Posterior cingulate gyrus (tissue), 11 donors: ENCODE data around the gene NIPA2.

Source experiments
- DNase-seq, 10 donors: peaks; one replicate each; pipeline versions ENCODE4 v3.0.0 to v3.0.0-alpha.2; 2020 to 2021; ENCODE audit warnings: mixed read lengths in 3 of 10
- intact Hi-C: fragments of 100-400 bp; cut with DNase I; formaldehyde crosslinking; loops from one replicate; pipeline ENCODE4 v1.15.1; 2023

NIPA2 gene

GRCh38 chr15:22873841-22874240, 35.4 kb downstream of the NIPA2 start:
- peak in 2 of 10 donors; percentile 43 to 61 for DNase-seq
- intact Hi-C loops, result loop anchor here (10.0 kb wide), 1 partner anchor 51 kb away; no protein-coding TSS in a partner anchor

- intact Hi-C loops, result loop anchor here (10.0 kb wide), 1 partner anchor 51 kb away; no protein-coding TSS in a partner anchor
- peak in 1 of 10 donors; percentile 55 for DNase-seq
These were observed 35.8 kb downstream of the NIPA2 start for GRCh38 chr15:22874256-22874655.

DNA sequence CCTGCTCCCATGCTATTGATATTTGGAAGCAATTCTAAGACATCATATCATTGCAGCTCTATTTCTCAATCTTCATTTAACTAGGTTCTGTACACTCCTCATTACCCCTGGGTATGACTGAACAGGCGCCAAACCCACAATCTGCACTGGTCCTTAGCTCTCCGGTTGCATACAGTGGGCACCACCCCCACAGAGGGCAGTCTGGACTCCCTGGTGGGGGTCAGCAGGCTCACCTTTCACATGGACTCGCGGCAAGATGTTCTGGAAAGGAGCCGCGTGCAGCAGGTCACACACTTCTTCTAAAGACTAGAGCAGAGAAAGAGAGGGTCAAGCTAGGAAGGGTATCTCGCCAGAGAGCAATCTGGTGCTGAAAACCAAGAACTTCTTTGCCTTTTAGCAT, 36.5 kb downstream of the NIPA2 start:
- peak in 1 of 10 donors; percentile 43 for DNase-seq
- intact Hi-C loops, result loop anchor here (10.0 kb wide), 1 partner anchor 50 kb away; no protein-coding TSS in a partner anchor

DNA sequence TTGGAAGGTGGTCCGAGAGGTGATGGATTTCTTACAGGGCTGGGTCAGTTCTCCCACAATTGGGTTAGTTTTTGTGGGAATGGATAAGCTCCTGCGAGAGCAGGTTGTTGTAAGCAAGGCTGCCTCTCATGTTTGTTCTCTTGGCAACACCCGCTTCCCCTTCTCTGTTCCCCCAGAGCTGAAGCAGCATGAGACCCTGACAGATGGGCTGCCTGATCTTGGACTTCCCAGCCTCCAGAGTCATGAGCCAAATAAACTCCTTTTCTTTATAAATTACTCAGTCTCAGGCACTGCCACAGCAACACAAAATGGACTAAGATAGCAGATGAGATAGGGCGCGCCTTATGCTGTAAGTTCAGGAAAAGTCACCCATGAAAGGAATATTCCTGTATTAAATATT, 38.7 kb downstream of the NIPA2 start:
- DNase-seq, result no peak
- intact Hi-C loops, result loop anchor here (10.0 kb wide), 1 partner anchor 48 kb away; no protein-coding TSS in a partner anchor

DNA sequence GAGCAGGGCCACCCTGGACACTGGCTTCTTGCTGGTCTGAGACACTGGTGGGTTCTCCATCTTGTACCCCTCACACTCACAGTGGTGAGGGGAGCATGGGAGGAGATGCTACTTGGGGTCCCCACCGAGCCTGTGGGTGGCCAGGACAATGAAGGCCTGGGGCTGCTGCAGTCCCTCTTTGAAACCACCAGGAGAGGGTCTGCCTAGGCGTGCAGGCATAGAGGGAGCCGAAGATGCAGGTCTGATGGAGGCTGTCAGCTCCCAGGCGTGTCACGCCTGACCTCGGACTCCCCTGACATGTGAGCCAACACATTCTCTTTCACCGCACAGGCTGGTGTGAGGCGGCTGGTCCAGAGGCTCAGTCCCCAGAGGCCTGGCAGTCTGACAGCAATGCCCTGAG, 39.1 kb downstream of the NIPA2 start:
- peak in 2 of 10 donors; percentile 35 to 56 for DNase-seq
- intact Hi-C loops, result loop anchor here (10.0 kb wide), 1 partner anchor 47 kb away; no protein-coding TSS in a partner anchor

- intact Hi-C loops, result loop anchor here (10.0 kb wide), 1 partner anchor 47 kb away; no protein-coding TSS in a partner anchor
- DNase-seq, result peak in 2 of 10 donors; percentile 71 to 84
These were observed 39.6 kb downstream of the NIPA2 start for GRCh38 chr15:22878103-22878502.

GRCh38 chr15:22880068-22880980, 41.9 kb downstream of the NIPA2 start:
- DNase-seq, result peak in 2 of 10 donors; percentile 62 to 64
- intact Hi-C loops, result no loop called here

DNA sequence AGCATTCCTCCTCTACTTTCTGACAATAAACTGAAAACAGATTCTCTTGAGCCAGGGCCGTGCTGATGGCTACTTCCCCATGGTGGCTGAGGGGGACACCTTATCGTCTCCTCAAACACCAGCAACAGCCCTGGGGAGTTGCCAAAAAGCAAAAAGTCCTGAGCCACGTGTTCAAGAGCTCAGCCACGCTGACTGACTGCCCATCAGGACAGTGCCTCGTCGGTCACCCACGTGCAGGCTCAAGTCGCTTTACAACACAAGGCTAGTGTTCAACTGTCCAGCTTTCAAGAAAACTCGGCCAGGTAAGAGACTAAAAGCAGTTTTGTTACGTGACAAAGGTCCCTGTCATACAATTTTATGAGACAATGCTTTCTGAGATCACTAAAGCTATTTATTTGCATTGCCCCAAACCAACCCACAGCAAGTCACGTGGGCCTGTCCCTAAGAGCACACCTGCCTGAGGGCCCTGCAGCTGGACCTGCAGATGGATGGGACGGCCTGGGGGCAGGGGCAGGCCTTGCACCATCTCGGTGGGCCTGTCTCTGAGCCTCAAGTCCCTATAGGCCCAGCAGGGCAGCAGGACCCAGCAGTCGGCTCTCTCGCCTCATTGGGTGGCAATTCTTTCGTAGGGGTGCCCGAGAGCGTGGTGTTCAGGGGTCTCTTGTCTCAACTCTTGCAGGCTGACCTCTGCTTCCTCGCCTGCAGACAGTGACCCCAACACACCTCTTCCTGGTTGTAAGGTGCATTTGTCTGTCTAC, 42.7 kb downstream of the NIPA2 start:
- DNase-seq, result peak in 3 of 10 donors; percentile 32 to 67 (median 39)
- intact Hi-C loops, result no loop called here

DNA sequence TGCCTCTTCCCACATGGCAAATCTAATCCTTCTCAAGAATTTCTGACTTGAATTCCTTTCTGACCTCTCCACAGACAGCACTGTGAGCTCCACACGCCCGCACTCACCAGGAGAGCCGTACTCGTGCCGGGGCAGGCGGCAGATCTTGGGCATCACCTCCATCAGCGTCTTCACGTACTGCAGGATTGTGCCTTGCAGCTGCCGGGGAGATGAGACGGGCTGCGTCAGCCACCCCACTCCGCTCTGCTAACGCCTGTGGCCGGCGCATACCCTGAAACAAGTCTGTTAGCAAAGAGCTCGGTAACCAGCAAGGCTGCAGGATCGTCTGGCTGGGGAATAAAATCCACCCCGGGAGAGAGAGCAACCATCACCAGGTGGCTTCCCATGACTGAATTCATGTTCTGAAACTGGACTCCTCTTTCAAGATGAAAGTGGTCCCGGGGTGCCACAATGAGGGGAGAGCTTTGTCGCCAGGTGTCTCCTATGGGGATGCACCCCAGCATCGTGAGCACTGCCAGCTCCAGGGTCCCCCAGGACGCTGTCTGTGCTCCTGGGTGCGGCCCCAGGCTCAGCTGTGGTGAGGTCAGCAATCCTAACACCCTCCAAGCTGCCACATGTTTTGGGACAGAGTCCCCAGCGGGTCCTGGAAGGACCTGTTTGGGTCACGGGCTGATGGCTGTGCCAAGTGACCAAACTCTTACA, 43.4 kb downstream of the NIPA2 start:
- intact Hi-C loops, result no loop called here
- DNase-seq, result peak in 3 of 10 donors; percentile 40 to 77 (median 47)

DNA sequence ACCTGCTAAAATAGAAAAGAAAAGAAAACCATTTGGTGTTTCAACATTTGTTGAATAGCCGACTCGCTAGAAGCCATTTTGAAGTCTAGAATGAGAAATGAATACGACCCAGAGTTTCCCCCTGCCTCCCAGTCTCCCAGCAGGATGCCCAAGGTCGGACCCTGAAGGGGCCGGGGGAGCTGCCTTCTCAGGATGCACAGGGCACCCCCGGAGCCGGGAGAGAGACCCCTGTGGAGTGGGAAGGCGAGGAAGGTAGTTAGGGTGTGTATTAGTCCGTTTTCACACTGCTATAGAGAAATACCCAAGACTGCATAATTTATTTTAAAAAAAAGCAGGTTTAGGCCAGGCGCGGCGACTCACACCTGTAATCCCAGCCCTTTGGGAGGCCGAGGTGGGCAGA, 44.7 kb downstream of the NIPA2 start:
- peak in 3 of 10 donors; percentile 43 to 55 (median 50) for DNase-seq
- intact Hi-C loops, result no loop called here

GRCh38 chr15:22884344-22884743, 45.9 kb downstream of the NIPA2 start:
- peak in 3 of 10 donors; percentile 30 to 78 (median 44) for DNase-seq
- intact Hi-C loops, result no loop called here

DNA sequence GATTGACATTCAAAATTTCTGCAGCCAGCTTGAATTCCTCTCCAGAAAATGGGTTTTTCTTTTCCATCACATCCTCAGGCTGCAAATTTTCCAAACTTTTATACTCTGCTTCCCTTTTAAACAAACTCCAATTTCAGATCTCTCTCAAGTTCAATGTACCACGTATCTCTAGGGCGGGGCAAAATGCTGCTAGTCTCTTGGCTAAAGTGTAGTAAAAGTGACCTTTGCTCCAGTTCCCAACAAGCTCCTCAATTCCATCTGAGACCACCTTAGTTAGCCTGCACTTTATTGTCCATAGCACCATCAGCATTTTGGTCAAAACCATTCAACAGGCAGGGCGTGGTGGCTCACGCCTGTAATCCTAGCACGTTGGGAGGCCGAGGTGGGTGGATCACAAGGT, 46.7 kb downstream of the NIPA2 start:
- intact Hi-C loops, result no loop called here
- DNase-seq, result peak in 1 of 10 donors; percentile 25

DNA sequence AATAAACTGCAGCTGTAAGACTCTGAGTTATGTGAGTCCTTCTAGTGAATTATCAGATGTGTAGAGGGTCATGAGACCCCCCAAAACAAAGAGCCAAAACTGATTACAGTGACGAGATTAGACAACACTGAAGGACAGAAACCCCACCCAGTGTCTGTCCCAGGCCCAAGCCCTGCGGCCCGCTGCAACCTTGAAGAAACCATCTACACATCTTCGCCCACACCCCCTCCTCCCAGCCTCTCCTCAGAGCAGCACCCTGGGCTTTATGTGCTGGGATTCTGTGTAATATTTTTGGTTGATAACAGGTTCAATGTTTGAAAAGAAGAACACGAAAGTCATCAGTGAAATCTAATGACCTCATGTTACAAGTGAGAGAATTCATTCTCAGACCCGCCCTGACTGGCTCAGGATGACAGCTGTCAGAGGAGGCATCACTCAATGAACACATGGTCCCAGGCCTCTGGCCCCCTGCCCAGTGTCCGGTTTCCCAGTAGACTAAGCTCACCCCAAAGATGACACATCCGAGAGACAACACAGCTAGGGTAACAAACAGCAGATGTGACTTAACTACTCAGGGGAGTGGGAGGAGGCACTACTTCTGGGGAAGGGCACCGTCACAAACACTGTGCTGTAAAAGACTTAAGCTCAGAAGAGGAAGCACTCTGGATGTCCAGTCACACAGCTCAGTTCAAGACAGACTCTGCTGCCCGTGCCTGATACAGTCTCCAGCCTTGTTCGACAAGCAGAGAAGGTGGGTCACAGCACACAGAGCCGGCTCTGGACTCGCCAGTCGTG, 48.9 kb downstream of the NIPA2 start:
- intact Hi-C loops, result no loop called here
- DNase-seq, result peak in 4 of 10 donors; percentile 47 to 91 (median 68)

DNA sequence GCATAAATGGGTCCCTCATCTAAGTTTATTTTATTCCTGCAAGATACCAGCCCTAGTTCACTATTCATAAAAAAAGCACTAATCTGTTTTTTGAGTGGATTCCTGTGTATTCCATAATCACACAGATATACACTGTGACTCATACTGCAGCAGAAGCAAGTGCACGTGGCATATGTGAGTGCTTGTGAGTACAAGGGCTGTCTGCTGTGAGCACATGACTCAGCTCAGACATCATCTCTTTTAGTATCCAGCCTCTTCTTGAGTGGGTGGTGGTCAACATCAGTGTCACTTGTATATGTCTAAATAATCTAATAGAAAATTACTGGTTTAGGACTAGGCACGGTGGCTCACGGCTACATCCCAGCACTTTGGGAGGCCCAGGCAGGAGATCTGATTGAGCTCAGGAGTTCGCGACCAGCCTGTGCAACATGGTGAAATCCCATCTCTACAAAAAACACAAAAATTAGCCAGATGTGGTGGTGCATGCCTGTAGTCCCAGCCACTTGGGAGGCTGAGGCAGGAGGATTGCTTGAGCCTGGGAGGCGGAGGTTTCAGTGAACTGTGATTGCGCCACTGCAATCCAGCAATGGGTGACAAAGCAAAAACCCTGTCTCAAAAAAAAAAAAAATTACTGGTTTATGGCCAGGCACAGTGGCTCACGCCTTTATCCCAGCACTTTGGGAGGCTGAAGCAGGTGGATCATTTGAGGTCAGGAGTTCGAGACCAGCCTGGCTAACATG, 49.8 kb downstream of the NIPA2 start:
- intact Hi-C loops, result loop anchor here (2.0 kb wide), 1 partner anchor 15 kb away; no protein-coding TSS in a partner anchor
- DNase-seq, result peak in 6 of 10 donors; percentile 22 to 79 (median 44)

GRCh38 chr15:22889146-22889818, 50.8 kb downstream of the NIPA2 start:
- intact Hi-C loops, result loop anchor here (2.0 kb wide), 1 partner anchor 14 kb away; no protein-coding TSS in a partner anchor
- peak in 3 of 10 donors; percentile 57 to 83 (median 76) for DNase-seq

GRCh38 chr15:22890296-22890695, 51.8 kb downstream of the NIPA2 start:
- intact Hi-C loops, result no loop called here
- peak in 3 of 10 donors; percentile 4 to 63 (median 25) for DNase-seq

GRCh38 chr15:22891426-22892210, 53.2 kb downstream of the NIPA2 start:
- intact Hi-C loops, result no loop called here
- DNase-seq, result peak in 2 of 10 donors; percentile 74 to 78
